Measurements from ENCODE around the gene TRA2B. TPM values are rescaled to one million over a fixed set of nuclear protein-coding genes. Genes with fewer than 3 reads are reported as not detected.
A peak's percentile ranks its signal among the peaks of the same experiment; 100 is the strongest.

TRA2B gene
- total RNA-seq, 1 donor, result 157 TPM

GRCh38 chr3:185942396-185942795 lies 4.6 kb upstream of the TRA2B start:
- no peak for DNase-seq (ENCODE audit: low read depth)
- TF ChIP-seq CTCF (IDR thresholded peaks at IDR 0.05; ENCODE audit: insufficient read depth, low read length), result no peak
- no peak overlapping the region for H3K4me3 ChIP-seq (ENCODE audit: low read depth, low read length)

DNA sequence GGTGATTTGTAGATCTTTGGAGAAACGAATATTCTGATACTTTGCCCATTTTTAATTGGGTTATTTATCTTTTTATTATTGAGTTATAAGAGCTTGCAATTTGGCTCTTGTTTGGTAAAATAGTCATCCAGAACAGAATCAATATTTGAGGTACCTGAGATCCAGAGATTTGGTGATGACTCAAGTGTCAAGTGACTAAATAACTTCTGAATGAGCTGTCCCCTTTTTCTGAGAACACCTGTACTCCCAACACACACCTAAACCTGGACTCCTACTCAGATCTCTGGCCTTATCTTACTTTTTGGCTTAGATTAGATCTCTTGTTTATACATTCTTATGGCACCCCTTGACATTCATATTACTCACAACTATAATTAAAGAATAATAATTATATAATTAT lies 3.1 kb upstream of the TRA2B start:
- no peak for DNase-seq (ENCODE audit: low read depth)
- H3K4me3 ChIP-seq (ENCODE audit: low read depth, low read length), result no peak overlapping the region
- TF ChIP-seq CTCF (IDR thresholded peaks at IDR 0.05; ENCODE audit: insufficient read depth, low read length), result no peak

DNA sequence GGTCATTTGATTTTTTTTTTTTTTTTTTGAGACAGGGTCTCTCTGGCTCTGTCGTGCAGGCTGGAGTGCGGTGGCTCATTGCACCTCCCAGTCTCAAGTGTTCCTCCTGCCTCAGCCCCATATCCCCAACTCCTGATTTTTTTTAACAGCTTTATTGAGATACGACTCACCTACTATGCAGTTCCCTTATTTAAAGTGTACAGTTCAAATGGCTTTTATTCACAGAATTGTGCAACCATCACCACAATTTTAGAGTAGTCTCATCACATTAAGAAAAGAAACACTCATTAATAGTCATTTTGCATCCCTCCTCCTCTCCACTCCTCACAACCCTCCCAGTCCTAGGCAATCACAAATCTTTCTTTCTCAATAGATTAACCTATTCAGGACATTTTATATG lies 1.9 kb upstream of the TRA2B start:
- no peak overlapping the region for H3K4me3 ChIP-seq (ENCODE audit: low read depth, low read length)
- no peak for DNase-seq (ENCODE audit: low read depth)
- TF ChIP-seq CTCF (IDR thresholded peaks at IDR 0.05; ENCODE audit: insufficient read depth, low read length), result no peak

DNA sequence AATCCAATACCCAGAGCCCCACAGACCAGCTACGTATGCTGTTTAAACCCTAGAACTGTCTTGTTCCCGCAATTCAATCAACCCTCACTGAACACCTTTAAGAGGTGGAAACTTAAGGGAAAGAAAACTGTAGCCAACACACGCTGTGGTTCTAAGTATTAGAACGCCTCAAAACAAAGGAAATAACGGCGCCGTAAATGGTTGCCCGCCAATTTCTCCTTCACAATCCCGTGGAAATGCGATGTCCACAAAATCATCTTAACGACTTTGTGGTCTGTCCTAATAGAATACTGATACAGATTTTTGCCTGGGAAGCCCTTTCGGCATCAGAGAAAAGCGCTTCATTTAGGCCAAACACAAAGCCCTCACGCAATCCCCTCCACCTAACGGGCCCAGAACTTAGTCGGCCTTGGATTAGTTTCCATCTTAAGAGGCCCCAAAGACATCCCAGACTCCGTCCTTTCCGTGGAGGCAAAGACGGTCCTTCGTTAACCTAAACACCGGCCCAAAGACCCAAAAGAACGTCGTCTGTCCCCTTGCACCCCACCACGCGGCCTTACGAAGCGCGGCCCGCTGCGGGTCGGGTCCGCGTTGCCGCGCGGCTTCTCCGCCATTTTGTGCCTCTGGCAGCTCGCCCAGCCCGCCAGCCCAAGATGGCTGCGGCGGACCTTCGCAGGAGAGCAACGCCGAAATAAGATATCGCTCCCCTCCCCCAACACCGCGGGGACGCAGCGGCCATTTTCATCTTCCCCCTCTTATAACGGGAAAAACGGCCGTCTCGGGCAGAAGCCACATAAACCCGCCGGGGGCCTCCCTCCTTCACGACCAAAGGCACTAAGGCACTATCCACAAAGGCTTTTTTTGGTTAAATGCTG lies 763 bp downstream of the TRA2B start:
- no peak for TF ChIP-seq CTCF (IDR thresholded peaks at IDR 0.05; ENCODE audit: insufficient read depth, low read length)
- H3K4me3 ChIP-seq (ENCODE audit: low read depth, low read length), result peak overlapping the region; percentile 100
- peak; percentile 88 for DNase-seq (ENCODE audit: low read depth)

- no peak for DNase-seq (ENCODE audit: low read depth)
- H3K4me3 ChIP-seq (ENCODE audit: low read depth, low read length), result peak overlapping the region; percentile 100
- no peak for TF ChIP-seq CTCF (IDR thresholded peaks at IDR 0.05; ENCODE audit: insufficient read depth, low read length)
Measured at GRCh38 chr3:185936273-185936629, 1.6 kb downstream of the TRA2B start.

- peak overlapping the region; percentile 100 for H3K4me3 ChIP-seq (ENCODE audit: low read depth, low read length)
- no peak for TF ChIP-seq CTCF (IDR thresholded peaks at IDR 0.05; ENCODE audit: insufficient read depth, low read length)
- DNase-seq (ENCODE audit: low read depth), result no peak
Measured at GRCh38 chr3:185935465-185936272, 2.1 kb downstream of the TRA2B start.
